NCI-H1417 (cell line): ENCODE measurements around the gene COMTD1.

Experiments used
- DNase-seq, 3 experiments: peaks; one replicate each; lab custom pipeline; 2025; lab: John Stamatoyannopoulos, UW

Gene COMTD1

GRCh38 chr10:75245354-75246250 is 9.8 kb upstream of the COMTD1 start:
- peak in 1 of 3 experiments; percentile 5 for DNase-seq

GRCh38 chr10:75244487-75245353 is 9.0 kb upstream of the COMTD1 start:
- no peak for DNase-seq

- no peak for DNase-seq
These were observed 7.7 kb upstream of the COMTD1 start for GRCh38 chr10:75243426-75243825.

DNA sequence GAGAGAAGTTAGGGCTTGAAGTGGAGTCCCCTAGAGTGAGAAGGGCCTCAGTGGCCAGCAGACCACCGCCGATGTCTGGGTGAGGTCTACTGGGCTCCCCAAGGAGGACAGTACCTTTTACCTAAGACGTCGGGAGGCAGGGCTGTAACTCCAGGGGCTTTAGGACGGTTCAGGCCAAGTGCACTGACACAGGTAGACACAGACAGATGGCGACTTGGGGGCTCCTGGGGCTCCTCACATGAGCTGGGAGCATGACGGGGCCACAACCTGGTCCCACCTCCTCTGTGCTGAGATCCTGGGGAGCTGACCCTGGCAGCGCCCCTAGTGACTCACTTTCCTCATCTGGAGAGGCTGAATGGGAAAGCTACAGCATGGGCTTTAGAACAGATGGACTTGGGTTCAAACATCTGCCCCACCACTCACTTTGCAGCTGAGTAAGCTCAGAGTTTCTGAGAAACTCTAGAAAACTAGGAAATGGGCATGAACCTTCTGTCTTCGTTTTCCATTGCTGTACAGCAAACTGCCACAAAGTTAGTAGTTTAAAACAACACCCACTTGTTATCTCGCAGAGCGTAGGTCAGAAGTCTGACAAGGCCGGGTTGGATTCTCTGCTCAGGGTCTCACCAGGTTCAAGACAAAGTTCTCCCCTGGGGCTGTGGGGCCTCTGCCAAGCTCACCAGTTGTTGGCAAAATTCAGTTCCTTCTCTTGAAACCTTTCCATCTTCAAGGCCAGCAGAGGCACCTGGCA is 4.7 kb upstream of the COMTD1 start:
- DNase-seq = no peak

- no peak for DNase-seq
These were observed 3.5 kb upstream of the COMTD1 start for GRCh38 chr10:75239096-75239790.

DNA sequence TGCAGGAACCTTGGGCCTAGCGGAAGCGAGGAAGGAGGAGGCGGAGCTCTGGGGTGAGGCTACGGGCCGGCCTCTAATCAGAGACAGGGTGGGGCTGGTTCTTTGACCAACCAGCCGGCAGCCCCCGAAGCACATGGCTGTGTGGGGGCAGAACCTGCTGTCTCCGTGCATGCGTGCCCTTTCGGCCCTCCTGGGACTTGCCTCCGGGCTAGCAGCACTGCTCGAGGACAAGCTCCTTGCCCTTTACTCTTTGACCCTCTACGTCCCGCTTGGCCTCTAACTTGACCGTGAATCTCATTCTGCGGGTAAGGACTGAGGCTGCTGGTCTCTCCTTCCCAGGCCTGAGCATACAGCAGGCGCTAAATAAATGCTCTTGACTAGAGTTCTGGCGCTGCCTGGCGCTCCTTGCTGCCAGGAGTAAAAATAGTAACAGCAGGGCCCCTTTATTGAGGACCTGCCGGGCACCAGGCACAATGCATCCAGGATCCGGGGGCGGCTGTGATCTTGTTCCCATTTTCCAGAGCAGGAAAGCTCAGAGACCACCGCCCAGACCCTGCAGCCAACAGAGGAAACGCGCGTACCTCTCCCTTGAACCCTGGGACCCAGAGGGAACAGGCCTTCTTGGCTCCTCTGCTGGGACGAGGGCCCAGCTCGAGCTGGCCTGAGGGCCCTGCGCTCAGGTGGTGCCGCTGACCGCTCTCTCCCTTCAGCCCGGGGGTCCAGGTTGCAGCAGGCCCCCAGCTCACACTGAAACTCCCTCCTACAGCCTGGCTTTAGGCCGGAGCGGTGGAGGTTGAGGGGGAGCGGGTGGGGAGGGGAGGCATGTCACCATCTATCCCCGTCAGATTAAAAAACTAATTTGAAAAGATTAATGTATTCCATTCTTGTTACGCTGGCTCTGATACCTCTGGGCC is 2.7 kb upstream of the COMTD1 start:
- DNase-seq = no peak

- DNase-seq = no peak
These were observed 545 bp upstream of the COMTD1 start for GRCh38 chr10:75236178-75236825.

DNA sequence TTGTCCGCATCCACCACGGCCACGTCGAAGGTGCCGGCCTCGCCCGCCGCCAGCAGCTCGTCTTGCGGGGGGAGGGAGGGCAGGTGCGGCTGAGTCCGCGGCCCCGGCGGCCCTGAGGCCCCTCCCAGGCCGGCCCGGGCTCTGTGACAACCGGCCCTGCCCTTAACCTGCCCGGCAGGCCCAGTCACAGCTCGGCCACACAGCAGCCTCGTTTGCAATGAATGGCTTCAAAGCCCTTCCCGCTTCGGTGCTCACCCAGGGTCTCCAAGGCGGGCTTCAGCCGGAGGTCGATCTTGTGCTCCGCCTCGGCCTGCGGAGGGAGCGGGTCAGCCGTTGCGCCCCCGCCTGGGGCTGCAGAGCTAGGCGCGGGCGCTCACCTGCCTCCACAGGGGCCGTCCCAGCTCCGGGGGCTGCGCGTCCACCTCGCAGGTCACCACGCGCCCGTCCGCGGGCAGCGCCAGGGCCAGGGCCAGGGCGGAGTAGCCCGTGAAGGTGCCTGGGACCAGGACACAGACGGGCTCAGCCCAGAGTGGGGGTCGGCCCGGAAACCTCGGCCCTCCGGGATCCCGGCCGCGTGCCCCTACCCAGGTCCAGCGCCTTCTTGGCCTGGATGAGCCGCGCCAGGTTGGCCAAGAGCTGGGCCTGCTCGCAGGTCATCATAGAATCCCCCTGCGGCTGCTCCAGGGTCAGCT is 928 bp downstream of the COMTD1 start:
- DNase-seq = peak in 2 of 3 experiments; percentile 36 to 59

- peak; percentile 75 to 85 (median 80) for DNase-seq
These were observed 1.6 kb downstream of the COMTD1 start for GRCh38 chr10:75234017-75234682.

GRCh38 chr10:75233444-75234016 is 2.2 kb downstream of the COMTD1 start:
- DNase-seq = no peak

GRCh38 chr10:75231672-75232581 is 3.8 kb downstream of the COMTD1 start:
- no peak for DNase-seq

- DNase-seq = peak; percentile 41 to 78 (median 61)
These were observed 5.1 kb downstream of the COMTD1 start for GRCh38 chr10:75230600-75231038.

GRCh38 chr10:75229971-75230370 is 5.8 kb downstream of the COMTD1 start:
- no peak for DNase-seq

GRCh38 chr10:75228834-75229233 is 6.9 kb downstream of the COMTD1 start:
- DNase-seq = no peak

- no peak for DNase-seq
These were observed 7.5 kb downstream of the COMTD1 start for GRCh38 chr10:75228278-75228677.

DNA sequence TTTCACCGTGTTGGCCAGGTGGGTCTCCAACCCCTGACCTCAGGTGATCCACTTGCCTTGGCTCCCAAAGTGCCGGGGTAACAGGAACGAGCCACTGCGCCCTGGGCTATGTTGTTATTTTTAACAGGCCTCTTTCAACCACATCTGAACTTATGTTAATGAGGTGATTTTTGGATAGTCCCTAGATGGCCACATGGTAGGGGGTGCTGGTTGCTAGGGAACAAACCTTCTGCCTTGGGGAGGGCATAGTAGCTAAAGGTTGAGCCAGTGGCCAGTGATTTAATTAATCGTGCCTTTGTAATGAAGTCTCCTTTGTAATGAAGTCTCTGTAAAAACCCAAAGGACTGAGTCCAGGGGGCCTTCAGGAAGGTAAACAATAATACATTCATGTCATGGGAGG is 9.1 kb downstream of the COMTD1 start:
- no peak for DNase-seq

GRCh38 chr10:75226095-75226494 is 9.7 kb downstream of the COMTD1 start:
- no peak for DNase-seq
